Body of pancreas (tissue), 4 donors: ENCODE data around the gene ANKZF1. TPM values are rescaled to one million over a fixed set of nuclear protein-coding genes. Genes with fewer than 3 reads are reported as not detected.

ENCODE experiments used
- ATAC-seq: fragments of 150-250 bp; one replicate; pipeline ENCODE4 v1.9.1; 2016
- DNase-seq, 4 donors: peaks; one replicate each; pipeline ENCODE4 v3.0.0-alpha.2; 2019
- H3K27ac ChIP-seq, 4 donors: fragments of 200-600 bp; sonication (generic); 1 replicate in 3 of 4; 2 replicates in 1 of 4; pipeline versions ENCODE4 v1.5.1 to v1.6.1; 2016 to 2019; ENCODE audit warnings: mild to moderate bottlenecking in 1 of 4, mixed read lengths in 1 of 4, moderate library complexity in 1 of 4
- H3K27me3 ChIP-seq, 2 donors: fragments of 200-600 bp; sonication (generic); one replicate each; pipeline ENCODE4 v1.6.0; 2016; ENCODE audit warnings: mild to moderate bottlenecking in 1 of 2
- H3K36me3 ChIP-seq, 2 donors: fragments of 200-600 bp; sonication (generic); replicated peaks in 1 of 2; 2 replicates each; pipeline ENCODE4 v1.5.1; 2016; ENCODE audit warnings: low read depth in 2 of 2; ENCODE audit not compliant: insufficient read depth in 1 of 2
- H3K4me1 ChIP-seq: fragments of 200-600 bp; sonication (generic); one replicate; pipeline ENCODE4 v1.6.0; 2016
- H3K4me3 ChIP-seq, 2 donors: fragments of 200-600 bp; sonication (generic); 1 replicate in 1 of 2; 2 replicates in 1 of 2; pipeline ENCODE4 v1.5.1; 2016 to 2019
- H3K9me3 ChIP-seq, 3 donors: fragments of 200-600 bp; sonication (generic); 1 replicate in 2 of 3; 2 replicates in 1 of 3; pipeline ENCODE4 v1.5.1; 2016
- CTCF ChIP-seq, 7 experiments: fragments of 450-650 bp in 4 of 7; fragments of 200-600 bp in 3 of 7; sonication (generic) in 3 of 7; IDR thresholded peaks; one replicate each; pipeline ENCODE4 v1.5.1; 2016 to 2019; ENCODE audit warnings: antibody characterized with exemption in 7 of 7
- POLR2A ChIP-seq, 3 donors: fragments of 450-650 bp; IDR thresholded peaks; one replicate each; pipeline ENCODE4 v1.6.1; 2016; ENCODE audit warnings: antibody characterized with exemption in 3 of 3, mild to moderate bottlenecking in 2 of 3
- WGBS, 2 donors: methylation state at CpG; one replicate each; pipeline ENCODE4 v1.1.5; 2017; 5-methylcytosine and 5-hydroxymethylcytosine counted together
- intact Hi-C: fragments of 100-400 bp; cut with DNase I; formaldehyde crosslinking; loops from one replicate; pipeline ENCODE4 v1.15.1; 2023
- total RNA-seq, 2 donors: library from RNA; depleted of rRNA; stranded (reverse); fragments of >200 nt; gene quantifications; one replicate each; pipeline ENCODE4 v1.1.0, GENCODE V29; 2016

Gene ANKZF1
- total RNA-seq, 2 donors from 2014 or later, result 67.5 to 95.3 TPM

DNA sequence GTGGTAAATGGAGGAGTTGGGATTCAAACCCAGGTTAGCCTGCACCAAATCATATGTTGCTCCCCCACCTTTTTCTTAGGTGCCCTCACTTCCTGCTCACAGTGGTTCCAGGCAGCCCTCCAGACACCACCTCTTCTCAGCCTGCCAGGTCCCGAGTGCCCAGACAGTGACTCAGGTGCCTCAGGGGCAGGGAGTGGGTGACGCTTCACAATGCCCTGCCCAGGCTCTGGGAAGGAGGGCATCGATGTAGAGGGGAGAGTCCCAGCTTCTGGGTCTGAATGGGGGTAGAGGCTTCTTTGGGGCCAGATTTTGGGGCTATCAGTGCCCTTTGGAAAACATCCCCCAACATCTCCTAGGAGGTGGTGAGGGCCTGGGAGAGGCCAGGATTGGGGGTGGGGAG lies 44.3 kb downstream of the ANKZF1 start:
- Histone ChIP-seq H3K27ac (peak overlapping the region; percentile 57 to 87 (median 66)), H3K4me1 (peaks cover 32% of the 10 kb centered on the region), H3K4me3 (no peak overlapping the region), H3K9me3 (no peaks in the 10 kb centered on the region), H3K36me3 (no peaks in the 10 kb centered on the region), H3K27me3 (no peaks in the 10 kb centered on the region)
- no peak for DNase-seq
- ATAC-seq, result no peak
- 51 to 80% methylated on average over 1 to 3 of the region's 3 CpGs for WGBS, 2 donors
- intact Hi-C loops, result no loop called here
- TF ChIP-seq CTCF (IDR thresholded peaks at IDR 0.05), result no peak
- no peak for TF ChIP-seq POLR2A (IDR thresholded peaks at IDR 0.05)

- ATAC-seq (peak; percentile 17), DNase-seq (peak; percentile 41 to 68 (median 52))
- H3K9me3 ChIP-seq, result no peaks in the 10 kb centered on the region
- peak overlapping the region; percentile 57 to 87 (median 66) for H3K27ac ChIP-seq
- intact Hi-C loops, result no loop called here
- H3K36me3 ChIP-seq, result no peaks in the 10 kb centered on the region
- TF ChIP-seq POLR2A (IDR thresholded peaks at IDR 0.05) (peak in 1 of 3 donors; percentile 32), CTCF (IDR thresholded peaks at IDR 0.05) (no peak)
- H3K27me3 ChIP-seq, result no peaks in the 10 kb centered on the region
- H3K4me1 ChIP-seq, result peaks cover 28% of the 10 kb centered on the region
- H3K4me3 ChIP-seq, result no peak overlapping the region
- WGBS, 2 donors, result 55 to 65% methylated on average over 6 of the region's 6 CpGs
Observed at GRCh38 chr2:219274361-219274921, 44.8 kb downstream of the ANKZF1 start.

DNA sequence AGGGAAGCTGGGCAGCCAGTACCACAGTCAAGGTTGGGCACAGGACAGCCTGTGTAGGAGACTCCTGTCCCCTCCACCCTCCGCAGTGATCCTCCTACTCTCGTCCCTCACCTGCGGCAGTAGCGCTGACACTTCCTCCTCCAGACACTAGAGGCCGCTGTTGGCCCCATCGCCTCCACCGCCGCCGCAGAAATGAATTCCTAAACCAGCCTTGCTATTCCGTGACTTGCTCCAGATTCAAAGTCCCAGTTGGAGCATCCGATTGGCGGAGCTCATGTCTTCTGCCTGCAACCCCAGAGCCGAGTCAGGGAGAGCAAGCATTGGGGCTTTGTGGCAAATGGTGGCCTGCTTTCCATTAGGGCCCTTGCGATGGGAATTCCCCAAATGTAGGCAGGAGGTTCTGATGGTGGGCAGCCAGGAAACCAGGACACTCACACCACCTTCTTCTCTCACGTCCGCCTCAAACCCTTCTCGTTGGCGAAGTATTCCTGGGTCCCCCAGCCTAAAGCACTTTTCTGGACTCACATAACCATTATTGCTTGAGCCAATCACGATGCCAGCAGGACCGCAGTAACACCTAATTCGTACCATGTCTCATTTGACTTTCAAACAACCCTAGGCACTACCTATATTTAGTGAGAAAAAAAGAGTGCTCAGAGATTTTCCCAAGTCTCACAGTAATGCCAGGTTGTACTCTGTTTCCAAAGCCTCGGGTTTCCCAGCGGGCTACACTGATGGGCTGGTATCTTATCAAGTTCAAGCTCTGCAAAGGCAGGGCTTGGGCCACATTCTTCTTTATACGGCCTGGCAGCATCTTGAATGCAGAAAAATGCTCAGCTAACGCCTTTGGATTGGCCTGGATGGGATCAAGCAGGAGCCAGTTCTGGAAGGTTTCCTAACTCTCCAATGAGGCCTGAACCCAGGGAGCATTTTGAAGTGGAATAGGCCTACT lies 48.4 kb downstream of the ANKZF1 start:
- Histone ChIP-seq H3K4me3 (no peak overlapping the region), H3K4me1 (peaks cover 42% of the 10 kb centered on the region)

GRCh38 chr2:219278655-219279150 lies 49.1 kb downstream of the ANKZF1 start:
- H3K27ac ChIP-seq, result peak overlapping the region; percentile 95 to 99 (median 96)
- H3K27me3 ChIP-seq, result no peaks in the 10 kb centered on the region
- 2 to 7% methylated on average over 9 of the region's 9 CpGs for WGBS, 2 donors
- no peak overlapping the region for H3K4me3 ChIP-seq
- intact Hi-C loops, result no loop called here
- peak; percentile 45 for ATAC-seq
- H3K4me1 ChIP-seq, result peaks cover 42% of the 10 kb centered on the region
- H3K9me3 ChIP-seq, result no peaks in the 10 kb centered on the region
- no peak for DNase-seq
- no peak for TF ChIP-seq POLR2A (IDR thresholded peaks at IDR 0.05)
- peak in 1 of 7 experiments; percentile 3 for TF ChIP-seq CTCF (IDR thresholded peaks at IDR 0.05)
- peaks cover 0 to 10% of the 10 kb centered on the region in 2 donors for H3K36me3 ChIP-seq

More for the DNA sequence above, 48.4 kb downstream of the ANKZF1 start:
- Histone ChIP-seq H3K9me3 (no peaks in the 10 kb centered on the region), H3K27me3 (no peaks in the 10 kb centered on the region), H3K27ac (peak overlapping the region; percentile 95 to 99 (median 96)), H3K36me3 (peaks cover 0 to 10% of the 10 kb centered on the region in 2 donors)
- 22 to 27% methylated on average over 20 to 25 of the region's 25 CpGs for WGBS, 2 donors
- TF ChIP-seq CTCF (IDR thresholded peaks at IDR 0.05) (peak; percentile 89 to 98 (median 97)), POLR2A (IDR thresholded peaks at IDR 0.05) (no peak)
- ATAC-seq (peak; percentile 49), DNase-seq (peak; percentile 80 to 85 (median 82))
- intact Hi-C loops, result no loop called here
